ENCODE measurements around the gene PRDX5. TPM values are rescaled to one million over a fixed set of nuclear protein-coding genes. Genes with fewer than 3 reads are reported as not detected.
A peak's percentile ranks its signal among the peaks of the same experiment; 100 is the strongest.

The PRDX5 gene
- total and polyA plus RNA-seq, 10 of the 15 experiments (the other 5 are each of a cell fraction or from before 2014, with no cell fraction given), result 95.7 to 406 (median 240) TPM

GRCh38 chr11:64304316-64305072, 13.4 kb upstream of the PRDX5 start (continued):
- TF ChIP-seq HSF1 (IDR thresholded peaks at IDR 0.05; ENCODE audit: low read depth, low read length), result no peak
- no peak for TF ChIP-seq BMI1 (IDR thresholded peaks at IDR 0.05; ENCODE audit: borderline replicate concordance)
- TF ChIP-seq MEF2A (IDR thresholded peaks at IDR 0.05; ENCODE audit: insufficient read depth, low read depth, low read length), result no peak
- TF ChIP-seq ZNF207 (IDR thresholded peaks at IDR 0.05; ENCODE audit: borderline replicate concordance), result peak; percentile 92
- no peak for TF ChIP-seq RBBP5 (conservative IDR thresholded peaks at IDR 0.05)
- no peak for TF ChIP-seq FOXM1 (IDR thresholded peaks at IDR 0.05; ENCODE audit: low read depth, low read length)
- no peak for TF ChIP-seq ZBTB33 (IDR thresholded peaks at IDR 0.05)
- no peak for TF ChIP-seq BCLAF1 (IDR thresholded peaks at IDR 0.05)
- TF ChIP-seq SREBF2 (IDR thresholded peaks at IDR 0.05; ENCODE audit: low read length), result no peak
- TF ChIP-seq POLR2AphosphoS5 (IDR thresholded peaks at IDR 0.05; ENCODE audit: low read length), result peak; percentile 55; the same call in 1 of the 2 replicates
- peak; percentile 62 for TF ChIP-seq GATAD2B (conservative IDR thresholded peaks at IDR 0.05; ENCODE audit: low read depth)
- TF ChIP-seq SREBF1 (IDR thresholded peaks at IDR 0.05; ENCODE audit: low read length), result no peak
- TF ChIP-seq CREB1 (IDR thresholded peaks at IDR 0.05; ENCODE audit: low read depth), result 0 out of 2 replicates have a peak, but pooled peaks have one; percentile 32
- peak; percentile 61; the same call in 1 of the 2 replicates for TF ChIP-seq MTA2 (IDR thresholded peaks at IDR 0.05; ENCODE audit: low read depth)
- TF ChIP-seq EP300 (IDR thresholded peaks at IDR 0.05; ENCODE audit: borderline replicate concordance in 1 of 2, control insufficient read depth in 1 of 2, low read depth in 2 of 2, low read length in 2 of 2), result no peak
- TF ChIP-seq POLR2AphosphoS2 (IDR thresholded peaks at IDR 0.05; ENCODE audit: low read depth, low read length), result no peak
- TF ChIP-seq YBX1 (IDR thresholded peaks at IDR 0.05), result no peak
- peak; percentile 25; the same call in 1 of the 2 replicates for TF ChIP-seq HCFC1 (IDR thresholded peaks at IDR 0.05; ENCODE audit: low read length)
- TF ChIP-seq SMAD5 (IDR thresholded peaks at IDR 0.05; ENCODE audit: low read depth), result no peak
- no peak for TF ChIP-seq ZNF592 (IDR thresholded peaks at IDR 0.05)

All from GM12878 (cell line).